DOHH2 (cell line): ENCODE results near the gene FFAR3.

Experiments used
- H3F3A ChIP-seq: fragments of 200-600 bp; sonication (generic), shearing (Covaris generic); 2 replicates; pipeline ENCODE4 v1.6.0; 2016; ENCODE audit warnings: antibody characterized with exemption, mild to moderate bottlenecking; ENCODE audit not compliant: control insufficient read depth, insufficient read depth
- H3K27ac ChIP-seq: fragments of 200-600 bp; sonication (generic); 2 replicates; pipeline ENCODE4 v1.5.1; 2014; ENCODE audit warnings: low read depth, mild to moderate bottlenecking, low read length, moderate library complexity
- H3K27me3 ChIP-seq: fragments of 200-600 bp; sonication (generic); 2 replicates; pipeline ENCODE4 v1.6.1; 2014; ENCODE audit warnings: mild to moderate bottlenecking, low read length, mixed read lengths; ENCODE audit not compliant: control insufficient read depth
- H3K36me3 ChIP-seq: fragments of 200-600 bp; sonication (generic); 2 replicates; pipeline ENCODE4 v1.6.1; 2014; ENCODE audit warnings: mild to moderate bottlenecking, low read length, moderate library complexity, mixed read lengths; ENCODE audit not compliant: control insufficient read depth
- H3K4me1 ChIP-seq: fragments of 200-600 bp; sonication (generic); 2 replicates; pipeline ENCODE4 v1.6.1; 2014; ENCODE audit warnings: mild to moderate bottlenecking, low read length, mixed read lengths; ENCODE audit not compliant: control insufficient read depth
- H3K4me2 ChIP-seq: fragments of 200-600 bp; sonication (generic); 2 replicates; pipeline ENCODE4 v1.6.0; 2014; ENCODE audit warnings: mild to moderate bottlenecking, low read length, moderate library complexity
- H3K4me3 ChIP-seq: fragments of 200-600 bp; sonication (generic); 2 replicates; pipeline ENCODE4 v1.5.1; 2014; ENCODE audit warnings: mild to moderate bottlenecking, low read length, mixed read lengths
- H3K79me2 ChIP-seq: fragments of 200-600 bp; sonication (generic); 2 replicates; pipeline ENCODE4 v1.6.1; 2014; ENCODE audit warnings: mild to moderate bottlenecking, low read length, mixed read lengths; ENCODE audit not compliant: control insufficient read depth
- H3K9me2 ChIP-seq: fragments of 200-600 bp; sonication (generic); replicated peaks from 2 replicates; pipeline ENCODE4 v1.6.1; 2014; ENCODE audit warnings: mild to moderate bottlenecking, low read length, mixed read lengths; ENCODE audit not compliant: control insufficient read depth
- H3K9me3 ChIP-seq: fragments of 200-600 bp; sonication (generic); 2 replicates; pipeline ENCODE4 v1.6.1; 2014; ENCODE audit warnings: antibody characterized with exemption, low read length, mixed read lengths; ENCODE audit not compliant: control insufficient read depth, insufficient read depth
- H4K20me1 ChIP-seq: fragments of 200-600 bp; sonication (generic); 2 replicates; pipeline ENCODE4 v1.6.0; 2014; ENCODE audit warnings: low read depth, mild to moderate bottlenecking, antibody characterized with exemption, low read length, moderate library complexity; ENCODE audit not compliant: control insufficient read depth, insufficient read depth
- EZH2phosphoT487 ChIP-seq: fragments of 200-600 bp; sonication (generic); IDR thresholded peaks from 2 replicates; pipeline ENCODE4 v1.6.1; 2017; ENCODE audit warnings: borderline replicate concordance, mild to moderate bottlenecking, antibody characterized with exemption, low read length, moderate library complexity, mixed read lengths
- TF ChIP-seq, protein P1 (sequence below): fragments of 200-600 bp; sonication (generic); IDR thresholded peaks from one replicate; pipeline ENCODE4 v1.5.1; 2014; ENCODE audit warnings: antibody characterized with exemption, mild to moderate bottlenecking, low read depth, low read length; ENCODE audit not compliant: poor library complexity, severe bottlenecking

The FFAR3 gene

DNA sequence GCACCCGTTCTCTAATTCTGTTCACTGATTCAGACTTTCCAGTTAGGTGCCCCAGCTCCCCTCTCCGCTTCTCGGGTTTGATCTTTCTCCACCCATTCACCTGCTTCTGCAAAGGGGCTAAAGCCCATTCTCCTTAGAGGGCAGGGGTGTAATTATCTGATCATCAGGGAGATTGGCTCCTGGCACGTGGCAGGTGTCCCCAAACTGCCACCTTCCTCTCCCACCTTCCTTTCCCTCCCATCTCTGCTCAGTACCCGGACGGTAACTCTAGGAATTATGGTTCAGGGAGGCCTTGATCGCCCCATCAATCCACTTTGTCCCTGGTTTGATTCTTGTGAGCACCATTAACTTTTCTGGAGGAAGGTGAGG lies 10.3 kb upstream of the FFAR3 start:
- Histone ChIP-seq H3F3A (peaks cover 62% of the 10 kb centered on the region), H3K27me3 (no peaks in the 10 kb centered on the region), H4K20me1 (peaks cover 19% of the 10 kb centered on the region), H3K4me2 (peak overlapping the region; percentile 59), H3K4me1 (peaks cover 100% of the 10 kb centered on the region), H3K9me2 (no peaks in the 10 kb centered on the region), H3K9me3 (no peaks in the 10 kb centered on the region), H3K4me3 (peak overlapping the region; percentile 30), H3K36me3 (peaks cover 54% of the 10 kb centered on the region), H3K79me2 (no peaks in the 10 kb centered on the region), H3K27ac (peak overlapping the region; percentile 92)
- TF ChIP-seq, protein P1, sequence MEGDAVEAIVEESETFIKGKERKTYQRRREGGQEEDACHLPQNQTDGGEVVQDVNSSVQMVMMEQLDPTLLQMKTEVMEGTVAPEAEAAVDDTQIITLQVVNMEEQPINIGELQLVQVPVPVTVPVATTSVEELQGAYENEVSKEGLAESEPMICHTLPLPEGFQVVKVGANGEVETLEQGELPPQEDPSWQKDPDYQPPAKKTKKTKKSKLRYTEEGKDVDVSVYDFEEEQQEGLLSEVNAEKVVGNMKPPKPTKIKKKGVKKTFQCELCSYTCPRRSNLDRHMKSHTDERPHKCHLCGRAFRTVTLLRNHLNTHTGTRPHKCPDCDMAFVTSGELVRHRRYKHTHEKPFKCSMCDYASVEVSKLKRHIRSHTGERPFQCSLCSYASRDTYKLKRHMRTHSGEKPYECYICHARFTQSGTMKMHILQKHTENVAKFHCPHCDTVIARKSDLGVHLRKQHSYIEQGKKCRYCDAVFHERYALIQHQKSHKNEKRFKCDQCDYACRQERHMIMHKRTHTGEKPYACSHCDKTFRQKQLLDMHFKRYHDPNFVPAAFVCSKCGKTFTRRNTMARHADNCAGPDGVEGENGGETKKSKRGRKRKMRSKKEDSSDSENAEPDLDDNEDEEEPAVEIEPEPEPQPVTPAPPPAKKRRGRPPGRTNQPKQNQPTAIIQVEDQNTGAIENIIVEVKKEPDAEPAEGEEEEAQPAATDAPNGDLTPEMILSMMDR, result no peak
- no peak for TF ChIP-seq EZH2phosphoT487

DNA sequence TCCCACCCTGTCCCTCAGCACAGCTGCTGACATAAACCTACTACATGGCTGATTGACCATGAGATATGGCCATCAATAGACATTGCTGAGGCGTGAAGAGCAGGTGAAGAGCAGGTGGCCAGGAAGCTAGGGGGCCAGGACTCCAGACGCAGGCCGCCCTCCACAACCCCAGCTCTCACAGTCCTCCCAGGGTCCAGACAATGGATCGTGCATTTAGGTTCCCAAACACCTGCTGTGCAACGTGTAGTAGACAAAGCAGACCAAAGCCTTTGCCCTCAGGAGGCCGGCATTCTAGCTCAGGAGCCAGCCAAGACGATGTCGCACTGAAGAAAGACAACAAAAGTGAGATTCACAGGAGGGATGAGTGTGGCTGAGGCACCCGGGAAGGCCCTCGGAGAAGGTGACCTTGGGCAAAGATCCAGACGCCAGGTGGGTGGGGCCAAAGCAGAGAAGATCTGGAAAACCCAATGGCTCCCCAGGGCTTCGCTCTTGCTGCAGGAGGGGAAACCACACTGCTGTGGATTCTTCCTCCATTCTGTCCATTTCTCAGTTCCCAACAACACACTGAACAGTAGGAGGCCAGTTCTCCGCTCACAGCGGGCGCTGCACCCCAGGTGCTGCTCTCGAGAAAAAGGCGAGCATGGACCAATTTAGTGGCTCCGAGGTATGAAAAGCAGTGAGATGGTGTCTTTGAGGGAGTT lies 9.2 kb upstream of the FFAR3 start:
- H3K4me1 ChIP-seq, result peaks cover 91% of the 10 kb centered on the region
- H3K79me2 ChIP-seq, result no peaks in the 10 kb centered on the region
- H3K27ac ChIP-seq, result peak overlapping the region; percentile 92
- no peaks in the 10 kb centered on the region for H3K9me2 ChIP-seq
- H4K20me1 ChIP-seq, result peaks cover 14% of the 10 kb centered on the region
- H3K9me3 ChIP-seq, result no peaks in the 10 kb centered on the region
- no peaks in the 10 kb centered on the region for H3K27me3 ChIP-seq
- peaks cover 43% of the 10 kb centered on the region for H3K36me3 ChIP-seq
- TF ChIP-seq, protein P1, result no peak
- TF ChIP-seq EZH2phosphoT487, result no peak
- H3K4me3 ChIP-seq, result peak overlapping the region; percentile 30
- peak overlapping the region; percentile 59 for H3K4me2 ChIP-seq
- H3F3A ChIP-seq, result peaks cover 52% of the 10 kb centered on the region

DNA sequence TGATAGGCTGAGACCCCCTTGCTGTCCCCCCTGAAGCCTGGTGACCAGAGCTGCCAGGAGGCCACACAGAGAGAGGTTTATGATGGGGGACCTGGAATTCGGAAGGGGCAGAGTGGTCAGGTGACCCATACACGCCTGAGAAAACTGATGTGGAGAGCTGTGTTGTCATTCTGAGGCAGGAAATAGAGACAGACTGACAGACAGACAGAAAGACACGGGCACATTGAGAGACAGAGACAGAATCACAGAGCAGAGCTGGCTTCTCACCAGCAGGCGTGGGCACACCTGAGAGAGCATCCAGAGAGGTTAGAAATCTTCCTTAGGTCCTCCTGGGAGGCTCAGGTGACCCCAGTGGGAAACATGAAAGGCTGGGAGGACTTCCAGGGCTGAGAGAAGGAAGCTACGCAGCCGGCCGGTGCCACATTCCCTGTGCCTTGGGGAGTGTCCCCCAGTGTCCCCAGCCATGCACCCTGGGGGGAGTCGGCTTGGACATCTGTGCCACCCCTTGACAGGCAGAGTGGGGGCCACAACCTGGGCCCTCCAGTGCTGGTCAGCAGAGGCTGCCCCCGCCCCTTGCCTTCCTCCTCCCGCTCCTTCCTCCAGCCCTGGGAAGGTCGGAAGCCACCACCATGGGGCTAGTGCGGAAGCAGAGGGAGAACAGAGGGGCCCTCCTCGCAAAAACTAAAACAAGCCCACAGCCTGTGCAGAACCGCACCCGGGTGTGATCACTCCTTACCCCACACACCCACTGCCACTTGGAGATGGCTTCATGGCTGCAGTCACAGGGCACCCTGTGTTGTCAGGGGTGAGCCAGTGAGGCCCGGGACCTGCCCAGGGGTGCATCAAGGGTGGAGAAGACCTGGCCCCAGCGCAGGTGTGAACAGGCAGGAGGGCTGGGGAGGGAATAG lies 8.4 kb upstream of the FFAR3 start:
- Histone ChIP-seq H3K4me2 (peak overlapping the region; percentile 59), H3K79me2 (no peaks in the 10 kb centered on the region), H3K9me3 (no peaks in the 10 kb centered on the region), H3K27me3 (no peaks in the 10 kb centered on the region), H3F3A (peaks cover 44% of the 10 kb centered on the region), H3K27ac (peak overlapping the region; percentile 92), H3K4me1 (peaks cover 83% of the 10 kb centered on the region), H4K20me1 (peaks cover 7% of the 10 kb centered on the region; the same call in 1 of the 2 replicates), H3K4me3 (peak overlapping the region; percentile 33), H3K9me2 (no peaks in the 10 kb centered on the region), H3K36me3 (peaks cover 35% of the 10 kb centered on the region)
- TF ChIP-seq, protein P1, result no peak
- TF ChIP-seq EZH2phosphoT487, result no peak
